Astrocyte (in vitro differentiated cells and primary cell): Measurements from ENCODE around the gene TMED10. TPM values are rescaled to one million over a fixed set of nuclear protein-coding genes. Genes with fewer than 3 reads are reported as not detected.
"Not testable (repeated sequence)": the region's sequence is repeated elsewhere in the genome, so short reads cannot be mapped to it uniquely, and the experiment has no call there.

Source experiments
- DNase-seq: peaks from one replicate; pipeline ENCODE4 v3.0.0-alpha.2; 2010; ENCODE audit warnings: low read depth
- FAIRE-seq: peaks from 2 replicates; lab custom pipeline; 2011; peaks lifted over from hg19 to GRCh38; lab: Jason Lieb, UNC
- H2AFZ ChIP-seq: 2 replicates; pipeline ENCODE4 v1.6.0; 2012; ENCODE audit warnings: low read depth, low read length, inconsistent platforms
- H3K27ac ChIP-seq: 2 replicates; pipeline ENCODE4 v1.5.1; 2011; ENCODE audit warnings: low read depth, low read length, inconsistent platforms
- H3K27me3 ChIP-seq: 2 replicates; pipeline ENCODE4 v1.6.0; 2011; ENCODE audit warnings: low read length, inconsistent platforms; ENCODE audit not compliant: insufficient read depth
- H3K36me3 ChIP-seq: 2 replicates; pipeline ENCODE4 v1.5.1; 2011; ENCODE audit warnings: low read length, inconsistent platforms; ENCODE audit not compliant: insufficient read depth
- H3K4me1 ChIP-seq: 2 replicates; pipeline ENCODE4 v1.5.1; 2011; ENCODE audit warnings: low read length, inconsistent platforms; ENCODE audit not compliant: insufficient read depth
- H3K4me2 ChIP-seq: 2 replicates; pipeline ENCODE4 v1.6.0; 2012; ENCODE audit warnings: low read length, inconsistent platforms
- H3K4me3 ChIP-seq: 2 replicates; pipeline ENCODE4 v1.5.1; 2011; ENCODE audit warnings: low read depth, mild to moderate bottlenecking, low read length, inconsistent platforms; ENCODE audit not compliant: insufficient read depth
- H3K79me2 ChIP-seq: 2 replicates; pipeline ENCODE4 v1.6.0; 2012; ENCODE audit warnings: mild to moderate bottlenecking, low read length, inconsistent platforms; ENCODE audit not compliant: insufficient read depth
- H3K9ac ChIP-seq: 2 replicates; pipeline ENCODE4 v1.6.0; 2012; ENCODE audit warnings: mild to moderate bottlenecking, low read length, inconsistent platforms
- H3K9me3 ChIP-seq: 2 replicates; pipeline ENCODE4 v1.5.1; 2012; ENCODE audit warnings: low read depth, mild to moderate bottlenecking, low read length, inconsistent platforms; ENCODE audit not compliant: insufficient read depth
- H4K20me1 ChIP-seq: 2 replicates; pipeline ENCODE4 v1.6.0; 2012; ENCODE audit warnings: low read length, inconsistent platforms; ENCODE audit not compliant: insufficient read depth
- H3K27ac Mint-ChIP-seq: one replicate; pipeline ENCODE4 v1.8.0; 2021; ENCODE audit warnings: mild to moderate bottlenecking, mixed read lengths; ENCODE audit not compliant: unreplicated experiment
- H3K27me3 Mint-ChIP-seq: one replicate; pipeline ENCODE4 v1.8.0; 2021; ENCODE audit warnings: low read depth, mixed read lengths; ENCODE audit not compliant: unreplicated experiment
- H3K36me3 Mint-ChIP-seq: one replicate; pipeline ENCODE4 v1.8.0; 2021; ENCODE audit warnings: low read depth, mixed read lengths; ENCODE audit not compliant: unreplicated experiment
- H3K4me1 Mint-ChIP-seq: one replicate; pipeline ENCODE4 v1.8.0; 2021; ENCODE audit warnings: low read depth, mixed read lengths; ENCODE audit not compliant: unreplicated experiment
- H3K4me3 Mint-ChIP-seq: one replicate; pipeline ENCODE4 v1.8.0; 2021; ENCODE audit warnings: mild to moderate bottlenecking, moderate library complexity, mixed read lengths; ENCODE audit not compliant: unreplicated experiment
- H3K9me3 Mint-ChIP-seq: one replicate; pipeline ENCODE4 v1.8.0; 2021; ENCODE audit warnings: mild to moderate bottlenecking, mixed read lengths; ENCODE audit not compliant: unreplicated experiment
- CTCF ChIP-seq: IDR thresholded peaks from 2 replicates; pipeline ENCODE4 v1.5.1; 2011; ENCODE audit warnings: low read depth, mild to moderate bottlenecking, inconsistent platforms, low read length, moderate library complexity; ENCODE audit not compliant: insufficient read depth
- EZH2 ChIP-seq: IDR thresholded peaks from 2 replicates; pipeline ENCODE4 v1.6.1; 2012; ENCODE audit warnings: mild to moderate bottlenecking, low read length, inconsistent platforms; ENCODE audit not compliant: insufficient read depth
- total RNA-seq: library from RNA; stranded (reverse); gene quantifications from 2 replicates; pipeline ENCODE4 v1.2.1, GENCODE V29; 2021

TMED10 gene
- total RNA-seq, 1 donor from 2014 or later = 331 TPM

DNA sequence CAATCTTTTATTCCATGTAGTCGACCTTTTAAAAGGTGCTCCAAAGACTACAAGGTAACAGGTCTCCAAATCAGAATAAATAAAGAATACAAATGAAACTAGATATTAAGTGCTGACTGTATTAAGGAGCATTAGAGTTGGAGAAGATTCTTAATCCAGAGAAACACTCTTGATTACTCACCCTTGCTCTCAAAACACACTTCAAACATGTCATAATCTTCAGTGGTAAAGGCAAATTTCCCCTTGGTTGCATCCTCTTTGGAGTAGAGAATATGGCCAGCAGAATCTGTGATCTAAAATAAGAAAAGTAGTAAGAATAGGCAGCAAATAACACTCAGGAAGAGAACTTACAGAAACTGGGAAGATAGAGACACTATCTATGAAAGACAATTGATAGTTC lies 24.6 kb downstream of the TMED10 start:
- Histone ChIP-seq H3K4me3 (no peak overlapping the region), H4K20me1 (peaks cover 65% of the 10 kb centered on the region), H3K9me3 (no peaks in the 10 kb centered on the region), H3K27ac (no peak overlapping the region), H3K27me3 (no peaks in the 10 kb centered on the region), H3K36me3 (peaks cover 12% of the 10 kb centered on the region), H3K79me2 (peaks cover 70% of the 10 kb centered on the region), H3K9ac (no peak overlapping the region), H3K4me2 (no peak overlapping the region), H2AFZ (no peak overlapping the region), H3K4me1 (peaks cover 8% of the 10 kb centered on the region)
- FAIRE-seq (no peak), DNase-seq (no peak)
- Mint-ChIP-seq H3K9me3 (no peaks in the 10 kb centered on the region), H3K27me3 (no peaks in the 10 kb centered on the region), H3K36me3 (no peaks in the 10 kb centered on the region), H3K4me3 (no peak overlapping the region), H3K27ac (no peak overlapping the region), H3K4me1 (peaks cover 23% of the 10 kb centered on the region)
- TF ChIP-seq CTCF (no peak), EZH2 (no peak)

DNA sequence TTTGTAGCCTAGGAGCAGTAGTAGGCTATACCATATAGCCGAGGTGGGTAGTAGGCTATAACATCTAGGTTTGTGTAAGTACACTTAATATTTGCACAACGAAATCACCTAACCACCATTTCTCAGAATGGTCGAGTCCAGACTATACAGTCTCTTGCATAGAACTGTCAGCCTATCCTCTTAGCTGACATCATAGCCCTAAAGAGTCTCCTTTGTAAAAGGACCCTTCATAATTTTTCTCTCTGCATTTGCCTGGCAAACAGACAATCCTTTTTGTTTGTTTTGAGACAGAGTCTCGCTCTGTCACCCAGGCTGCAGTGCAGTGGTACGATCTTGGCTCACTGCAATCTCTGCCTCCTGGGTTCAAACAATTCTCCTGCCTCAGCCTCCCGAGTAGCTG lies 25.8 kb downstream of the TMED10 start:
- H2AFZ ChIP-seq, H3K4me3 Mint-ChIP-seq, H3K4me3 ChIP-seq, H3K27me3 ChIP-seq, H3K27me3 Mint-ChIP-seq, FAIRE-seq, H3K27ac ChIP-seq, H3K9me3 Mint-ChIP-seq, H3K27ac Mint-ChIP-seq, H3K4me2 ChIP-seq, H3K36me3 Mint-ChIP-seq, DNase-seq, H3K9me3 ChIP-seq, H3K9ac ChIP-seq, H3K4me1 ChIP-seq: not testable (repeated sequence)
- peaks cover 67% of the 10 kb centered on the region for H3K79me2 ChIP-seq
- H3K4me1 Mint-ChIP-seq = peaks cover 29% of the 10 kb centered on the region
- H3K36me3 ChIP-seq = peaks cover 15% of the 10 kb centered on the region
- peaks cover 53% of the 10 kb centered on the region for H4K20me1 ChIP-seq

GRCh38 chr14:75150150-75150549 lies 26.3 kb downstream of the TMED10 start:
- Histone ChIP-seq H3K79me2 (peaks cover 65% of the 10 kb centered on the region), H3K27me3 (no peaks in the 10 kb centered on the region), H3K9ac (no peak overlapping the region), H4K20me1 (peaks cover 51% of the 10 kb centered on the region), H3K27ac (no peak overlapping the region), H3K4me1 (peaks cover 7% of the 10 kb centered on the region), H3K4me3 (no peak overlapping the region), H3K9me3 (no peaks in the 10 kb centered on the region), H3K36me3 (peaks cover 16% of the 10 kb centered on the region), H3K4me2 (no peak overlapping the region), H2AFZ (no peak overlapping the region)
- DNase-seq (no peak), FAIRE-seq (no peak)
- H3K27me3 Mint-ChIP-seq = no peaks in the 10 kb centered on the region
- H3K4me3 Mint-ChIP-seq = no peak overlapping the region
- H3K9me3 Mint-ChIP-seq = no peaks in the 10 kb centered on the region
- TF ChIP-seq EZH2 = no peak
- TF ChIP-seq CTCF = no peak
- H3K27ac Mint-ChIP-seq = no peak overlapping the region
- peaks cover under 1% of the 10 kb centered on the region for H3K36me3 Mint-ChIP-seq
- H3K4me1 Mint-ChIP-seq = peaks cover 28% of the 10 kb centered on the region
